GM12892 (cell line): Measurements from ENCODE around the gene HES2. TPM values are rescaled to one million over a fixed set of nuclear protein-coding genes. Genes with fewer than 3 reads are reported as not detected.

Source experiments
- DNase-seq: peaks from one replicate; pipeline ENCODE4 v3.0.0; 2011; ENCODE audit not compliant: insufficient read length
- FAIRE-seq: peaks from 2 replicates; lab custom pipeline; 2011; peaks lifted over from hg19 to GRCh38; lab: Jason Lieb, UNC
- POLR2A ChIP-seq: IDR thresholded peaks from 2 replicates; pipeline ENCODE4 v1.6.1; 2011; ENCODE audit warnings: low read depth, low read length, control low read depth
- POLR2AphosphoS5 ChIP-seq: IDR thresholded peaks from 2 replicates; pipeline ENCODE4 v1.6.1; 2011; ENCODE audit warnings: low read depth, low read length, control low read depth
- TAF1 ChIP-seq: IDR thresholded peaks from 2 replicates; pipeline ENCODE4 v1.6.1; 2011; ENCODE audit warnings: low read depth, mild to moderate bottlenecking, control low read depth, low read length, borderline replicate concordance
- polyA plus RNA-seq: library from polyadenylated mRNA; unstranded; fragments of >200 nt; gene quantifications from one replicate; pipeline ENCODE4 v1.2.1, GENCODE V29; 2012; ENCODE audit warnings: missing spikeins, inconsistent platforms; ENCODE audit not compliant: missing spikeins

HES2 gene
- 0.57 TPM for polyA plus RNA-seq

GRCh38 chr1:6419804-6420453 lies at the start of gene HES2:
HES2 (minus strand) TSS chr1:6419919; CDS start chr1:6419820, 99 bp downstream.
- FAIRE-seq (no peak), DNase-seq (no peak)
- no peak for TF ChIP-seq POLR2AphosphoS5
- TF ChIP-seq TAF1 = no peak
- TF ChIP-seq POLR2A = no peak

- FAIRE-seq = no peak
- DNase-seq = no peak
- no peak for TF ChIP-seq POLR2AphosphoS5
- no peak for TF ChIP-seq POLR2A
- TF ChIP-seq TAF1 = no peak
These were observed 49.2 kb upstream of the HES2 start for GRCh38 chr1:6468729-6469461.

DNA sequence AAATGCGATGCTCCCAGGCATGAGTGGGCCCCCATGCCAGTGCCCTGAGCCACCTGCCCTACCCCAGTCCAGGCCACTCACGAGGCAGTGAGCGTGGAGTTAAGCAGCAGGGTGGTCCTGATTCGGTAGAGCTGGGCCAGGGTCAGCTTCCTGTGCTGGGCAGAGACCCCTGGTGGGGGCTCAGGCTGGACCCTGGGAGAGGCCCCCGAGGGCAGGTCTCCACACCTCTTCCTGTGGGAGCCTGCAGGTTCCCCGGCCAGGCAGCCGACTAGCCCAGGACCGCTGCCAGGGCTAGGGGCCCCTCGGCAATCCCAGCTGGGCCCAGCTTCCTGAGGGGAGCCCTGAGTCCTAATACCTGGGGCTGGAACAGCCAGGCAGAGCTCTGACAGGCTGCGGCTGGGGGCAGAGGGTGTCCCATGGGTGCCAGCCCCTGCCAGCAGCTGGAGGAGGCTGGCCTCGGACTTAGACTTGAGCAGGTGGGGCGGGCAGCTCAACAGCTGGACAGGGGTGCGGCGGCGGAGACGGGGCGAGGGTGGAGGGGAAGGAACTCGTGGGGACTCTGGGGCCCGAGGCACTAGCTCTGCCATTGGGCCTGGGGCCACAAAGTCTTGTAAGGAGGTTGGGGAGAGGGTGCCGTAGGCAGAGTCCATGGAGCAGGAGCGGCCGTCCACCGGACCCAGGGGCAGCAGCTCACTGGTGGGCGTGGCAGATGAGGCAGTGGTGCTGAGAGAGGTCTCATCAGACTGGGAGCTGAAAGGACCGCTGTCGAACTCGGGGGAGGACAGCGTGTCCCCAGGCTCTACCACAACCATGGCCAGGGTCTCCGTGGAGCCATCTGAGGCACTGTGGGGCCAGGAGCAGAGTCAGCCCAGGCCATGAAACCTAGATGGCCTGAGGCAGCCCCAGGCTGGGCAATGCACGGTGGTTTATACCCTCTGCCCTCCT lies 48.3 kb upstream of the HES2 start:
- no peak for FAIRE-seq
- DNase-seq = no peak
- TF ChIP-seq TAF1 = no peak
- no peak for TF ChIP-seq POLR2A
- no peak for TF ChIP-seq POLR2AphosphoS5

DNA sequence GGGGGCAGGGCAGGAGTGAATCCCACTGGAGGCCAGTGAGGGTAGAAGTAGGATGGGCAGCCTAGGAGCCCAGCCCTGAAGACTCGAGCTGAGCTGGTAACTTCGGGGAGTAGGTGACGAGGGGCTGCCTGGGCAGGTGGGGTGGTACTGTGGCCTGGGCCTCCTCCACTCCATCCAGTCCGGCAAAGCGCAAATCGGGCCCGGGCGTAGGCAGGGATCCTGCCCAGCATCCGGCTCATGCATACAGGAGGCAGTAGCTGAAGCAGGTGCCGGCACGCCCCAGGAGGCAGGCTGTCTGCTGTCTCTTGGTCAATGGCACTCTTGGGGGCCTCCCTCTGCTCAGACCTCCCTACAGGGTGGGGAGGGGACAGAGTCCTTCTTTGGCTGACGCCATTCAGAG lies 47.5 kb upstream of the HES2 start:
- FAIRE-seq (no peak), DNase-seq (no peak)
- TF ChIP-seq TAF1 (no peak), POLR2A (no peak), POLR2AphosphoS5 (no peak)

DNA sequence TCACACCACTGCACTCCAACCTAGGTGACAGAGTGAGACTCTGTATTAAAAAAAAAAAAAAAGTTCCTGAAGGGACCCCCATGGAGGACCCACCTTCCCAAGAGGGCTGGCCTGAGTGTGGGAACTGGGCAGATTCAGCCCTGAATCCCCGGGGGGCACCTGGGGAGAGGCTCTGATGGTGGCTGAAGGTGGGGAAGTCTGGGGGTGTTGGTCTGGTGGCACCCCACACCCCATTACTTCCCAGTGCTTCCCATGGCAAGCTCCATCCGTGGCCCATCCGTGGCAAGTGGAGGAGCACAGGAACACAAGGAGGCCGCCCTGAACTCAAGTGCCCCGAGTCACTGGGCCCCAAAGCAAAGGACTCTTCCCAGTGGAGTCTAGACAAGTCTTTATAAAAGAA lies 47.0 kb upstream of the HES2 start:
- FAIRE-seq = no peak
- TF ChIP-seq POLR2AphosphoS5 = no peak
- no peak for DNase-seq

- FAIRE-seq (no peak), DNase-seq (no peak)
- TF ChIP-seq POLR2AphosphoS5 (no peak), TAF1 (no peak), POLR2A (no peak)
These were observed 46.3 kb upstream of the HES2 start, which contains the start of gene TNFRSF25 for GRCh38 chr1:6466023-6466422. TNFRSF25 (minus strand) TSS chr1:6466173; CDS start chr1:6466107, 66 bp downstream.

- DNase-seq (no peak), FAIRE-seq (no peak)
- no peak for TF ChIP-seq TAF1
- no peak for TF ChIP-seq POLR2AphosphoS5
- TF ChIP-seq POLR2A = no peak
These were observed 45.8 kb upstream of the HES2 start for GRCh38 chr1:6465461-6466005.

- no peak for FAIRE-seq
- TF ChIP-seq POLR2AphosphoS5 (no peak), POLR2A (no peak)
- no peak for DNase-seq
These were observed 45.2 kb upstream of the HES2 start for GRCh38 chr1:6464915-6465314.

GRCh38 chr1:6464514-6464836 lies 44.8 kb upstream of the HES2 start:
- FAIRE-seq (no peak), DNase-seq (no peak)
- no peak for TF ChIP-seq TAF1
- no peak for TF ChIP-seq POLR2AphosphoS5
- no peak for TF ChIP-seq POLR2A

DNA sequence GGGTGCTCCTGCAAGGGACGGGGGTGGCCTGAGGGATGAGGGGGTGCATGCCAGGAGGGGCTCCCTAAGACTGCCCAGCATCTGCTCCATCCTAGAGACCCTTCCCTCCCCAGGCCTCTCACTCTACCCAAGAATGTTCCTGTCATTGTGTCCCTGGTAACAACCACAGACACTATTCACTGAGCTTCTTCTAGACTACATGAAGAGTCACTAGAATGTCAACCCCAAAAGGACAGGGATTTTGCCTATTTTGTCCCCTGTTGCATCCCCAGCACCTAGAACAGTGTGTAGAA lies 43.3 kb upstream of the HES2 start:
- no peak for TF ChIP-seq POLR2A
- no peak for TF ChIP-seq TAF1
- no peak for TF ChIP-seq POLR2AphosphoS5
- no peak for DNase-seq
- FAIRE-seq = no peak

- FAIRE-seq (no peak), DNase-seq (no peak)
- TF ChIP-seq TAF1 = no peak
- no peak for TF ChIP-seq POLR2A
- TF ChIP-seq POLR2AphosphoS5 = no peak
These were observed 42.8 kb upstream of the HES2 start for GRCh38 chr1:6462412-6463119.
